NT2/D1 (cell line): Measurements from ENCODE around the gene RORC.
A peak's percentile ranks its signal among the peaks of the same experiment; 100 is the strongest.

Source experiments
- DNase-seq: peaks from one replicate; pipeline ENCODE4 v3.0.0-alpha.2; 2011; ENCODE audit warnings: low read depth, low spot score
- H3K27me3 ChIP-seq: 2 replicates; pipeline ENCODE4 v1.6.0; 2011; ENCODE audit warnings: mild to moderate bottlenecking; ENCODE audit not compliant: insufficient read length, insufficient read depth
- H3K36me3 ChIP-seq: 2 replicates; pipeline ENCODE4 v1.6.1; 2011; ENCODE audit warnings: mild to moderate bottlenecking, low read length, mixed read lengths; ENCODE audit not compliant: insufficient read depth, insufficient read length
- H3K4me1 ChIP-seq: 2 replicates; pipeline ENCODE4 v1.5.1; 2011; ENCODE audit not compliant: insufficient read depth, insufficient read length
- H3K4me3 ChIP-seq: 2 replicates; pipeline ENCODE4 v1.5.1; 2011; ENCODE audit warnings: low read depth; ENCODE audit not compliant: insufficient read length
- H3K9ac ChIP-seq: 2 replicates; pipeline ENCODE4 v1.6.0; 2011; ENCODE audit warnings: low read depth; ENCODE audit not compliant: insufficient read length
- H3K9me3 ChIP-seq: 2 replicates; pipeline ENCODE4 v1.5.1; 2011; ENCODE audit warnings: mild to moderate bottlenecking, low read length; ENCODE audit not compliant: insufficient read depth
- SUZ12 ChIP-seq: IDR thresholded peaks from 2 replicates; pipeline ENCODE4 v1.6.1; 2011; ENCODE audit not compliant: insufficient read length, insufficient read depth; ENCODE audit errors: extremely low read depth
- YY1 ChIP-seq: IDR thresholded peaks from 2 replicates; pipeline ENCODE4 v1.6.1; 2011; ENCODE audit not compliant: insufficient read length, insufficient read depth
- ZNF274 ChIP-seq: IDR thresholded peaks from 2 replicates; pipeline ENCODE4 v1.6.1; 2011; ENCODE audit warnings: mild to moderate bottlenecking, low read depth, low read length

The RORC gene

GRCh38 chr1:151838222-151839081 is 6.8 kb upstream of the RORC start:
- Histone ChIP-seq H3K27me3 (peaks cover 25% of the 10 kb centered on the region), H3K9ac (peak overlapping the region; percentile 92), H3K4me3 (peak overlapping the region; percentile 62), H3K36me3 (peaks cover 5% of the 10 kb centered on the region), H3K9me3 (no peaks in the 10 kb centered on the region), H3K4me1 (peaks cover 12% of the 10 kb centered on the region)
- DNase-seq: no peak
- no peak for TF ChIP-seq ZNF274
- TF ChIP-seq SUZ12: peak; percentile 83
- TF ChIP-seq YY1: no peak

GRCh38 chr1:151837884-151838221 is 6.3 kb upstream of the RORC start:
- Histone ChIP-seq H3K4me3 (peak overlapping the region; percentile 62), H3K4me1 (peaks cover 12% of the 10 kb centered on the region)
- TF ChIP-seq YY1 (no peak), SUZ12 (no peak), ZNF274 (no peak)

GRCh38 chr1:151837197-151837596 is 5.6 kb upstream of the RORC start:
- H3K36me3 ChIP-seq: peaks cover 3% of the 10 kb centered on the region
- peaks cover 25% of the 10 kb centered on the region for H3K27me3 ChIP-seq
- H3K4me1 ChIP-seq: peaks cover 16% of the 10 kb centered on the region
- TF ChIP-seq SUZ12: no peak
- no peak for TF ChIP-seq YY1
- H3K4me3 ChIP-seq: no peak overlapping the region
- no peak for DNase-seq
- H3K9ac ChIP-seq: no peak overlapping the region
- no peaks in the 10 kb centered on the region for H3K9me3 ChIP-seq

More at GRCh38 chr1:151837884-151838221, 6.3 kb upstream of the RORC start:
- no peak for DNase-seq
- H3K9me3 ChIP-seq: no peaks in the 10 kb centered on the region
- peak overlapping the region; percentile 92 for H3K9ac ChIP-seq
- peaks cover 3% of the 10 kb centered on the region for H3K36me3 ChIP-seq
- H3K27me3 ChIP-seq: peaks cover 25% of the 10 kb centered on the region

- Histone ChIP-seq H3K9me3 (no peaks in the 10 kb centered on the region), H3K27me3 (peaks cover 25% of the 10 kb centered on the region), H3K4me3 (no peak overlapping the region), H3K36me3 (no peaks in the 10 kb centered on the region), H3K4me1 (peaks cover 25% of the 10 kb centered on the region), H3K9ac (no peak overlapping the region)
- TF ChIP-seq YY1: no peak
- TF ChIP-seq SUZ12: no peak
- no peak for TF ChIP-seq ZNF274
- DNase-seq: no peak
Observed at GRCh38 chr1:151835596-151835995, 4.0 kb upstream of the RORC start.

- TF ChIP-seq ZNF274 (no peak), YY1 (no peak), SUZ12 (no peak)
Observed at GRCh38 chr1:151834239-151834638, 2.6 kb upstream of the RORC start.

GRCh38 chr1:151833172-151833900 is 1.7 kb upstream of the RORC start:
- DNase-seq: no peak
- Histone ChIP-seq H3K4me1 (peaks cover 39% of the 10 kb centered on the region), H3K9ac (no peak overlapping the region), H3K36me3 (no peaks in the 10 kb centered on the region), H3K4me3 (no peak overlapping the region), H3K27me3 (peaks cover 13% of the 10 kb centered on the region), H3K9me3 (no peaks in the 10 kb centered on the region)
- TF ChIP-seq YY1 (no peak), ZNF274 (no peak), SUZ12 (no peak)

More at GRCh38 chr1:151834239-151834638, 2.6 kb upstream of the RORC start:
- no peak for DNase-seq
- Histone ChIP-seq H3K36me3 (no peaks in the 10 kb centered on the region), H3K4me3 (no peak overlapping the region), H3K9me3 (no peaks in the 10 kb centered on the region), H3K27me3 (peaks cover 22% of the 10 kb centered on the region), H3K4me1 (peaks cover 35% of the 10 kb centered on the region), H3K9ac (no peak overlapping the region)

- no peak for DNase-seq
- peaks cover 42% of the 10 kb centered on the region for H3K4me1 ChIP-seq
- H3K9ac ChIP-seq: no peak overlapping the region
- H3K9me3 ChIP-seq: no peaks in the 10 kb centered on the region
- H3K27me3 ChIP-seq: peaks cover 4% of the 10 kb centered on the region
- no peaks in the 10 kb centered on the region for H3K36me3 ChIP-seq
- H3K4me3 ChIP-seq: no peak overlapping the region
- TF ChIP-seq ZNF274 (no peak), SUZ12 (no peak)
Observed at GRCh38 chr1:151832318-151832980, 847 bp upstream of the RORC start.
